Esophagus squamous epithelium (tissue), 4 donors: ENCODE results near the gene CDC42BPB.

Experiments used
- CTCF ChIP-seq, 6 experiments: fragments of 450-650 bp in 4 of 6; fragments of 200-600 bp in 2 of 6; sonication (generic) in 2 of 6; IDR thresholded peaks; one replicate each; pipeline ENCODE4 v1.5.1; 2016 to 2019; ENCODE audit warnings: antibody characterized with exemption in 6 of 6, mild to moderate bottlenecking in 4 of 6, moderate library complexity in 4 of 6
- POLR2A ChIP-seq, 4 donors: fragments of 450-650 bp; IDR thresholded peaks; one replicate each; pipeline ENCODE4 v1.6.1; 2017; ENCODE audit warnings: antibody characterized with exemption in 4 of 4, mild to moderate bottlenecking in 4 of 4, moderate library complexity in 3 of 4

- TF ChIP-seq CTCF (IDR thresholded peaks at IDR 0.05) (no peak), POLR2A (IDR thresholded peaks at IDR 0.05) (no peak)
Observed at GRCh38 chr14:102965282-102965681, 92.1 kb downstream of the CDC42BPB start.
